ENCODE measurements around the gene RPN1. TPM values are rescaled to one million over a fixed set of nuclear protein-coding genes. Genes with fewer than 3 reads are reported as not detected.
"Not testable (repeated sequence)": the region's sequence is repeated elsewhere in the genome, so short reads cannot be mapped to it uniquely, and the experiment has no call there.

Gene RPN1
- total RNA-seq, 1 donor from 2014 or later, result 86.3 TPM

GRCh38 chr3:128598884-128599664, 51.5 kb downstream of the RPN1 start:
- TF ChIP-seq, protein P1, sequence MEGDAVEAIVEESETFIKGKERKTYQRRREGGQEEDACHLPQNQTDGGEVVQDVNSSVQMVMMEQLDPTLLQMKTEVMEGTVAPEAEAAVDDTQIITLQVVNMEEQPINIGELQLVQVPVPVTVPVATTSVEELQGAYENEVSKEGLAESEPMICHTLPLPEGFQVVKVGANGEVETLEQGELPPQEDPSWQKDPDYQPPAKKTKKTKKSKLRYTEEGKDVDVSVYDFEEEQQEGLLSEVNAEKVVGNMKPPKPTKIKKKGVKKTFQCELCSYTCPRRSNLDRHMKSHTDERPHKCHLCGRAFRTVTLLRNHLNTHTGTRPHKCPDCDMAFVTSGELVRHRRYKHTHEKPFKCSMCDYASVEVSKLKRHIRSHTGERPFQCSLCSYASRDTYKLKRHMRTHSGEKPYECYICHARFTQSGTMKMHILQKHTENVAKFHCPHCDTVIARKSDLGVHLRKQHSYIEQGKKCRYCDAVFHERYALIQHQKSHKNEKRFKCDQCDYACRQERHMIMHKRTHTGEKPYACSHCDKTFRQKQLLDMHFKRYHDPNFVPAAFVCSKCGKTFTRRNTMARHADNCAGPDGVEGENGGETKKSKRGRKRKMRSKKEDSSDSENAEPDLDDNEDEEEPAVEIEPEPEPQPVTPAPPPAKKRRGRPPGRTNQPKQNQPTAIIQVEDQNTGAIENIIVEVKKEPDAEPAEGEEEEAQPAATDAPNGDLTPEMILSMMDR (IDR thresholded peaks at IDR 0.05; ENCODE audit: borderline replicate concordance), result no peak
- H3K9me3 ChIP-seq (replicated peaks), result no peaks in the 10 kb centered on the region
- DNase-seq, result no peak
- no peaks in the 10 kb centered on the region for H3K36me3 ChIP-seq
- intact Hi-C loops (cut with micrococcal nuclease), result no loop called here
- no peaks in the 10 kb centered on the region for H3K4me1 ChIP-seq
- no peak overlapping the region for H3K27ac ChIP-seq (replicated peaks)
- no peak overlapping the region for H3K4me3 ChIP-seq
- H3K27me3 ChIP-seq (ENCODE audit: low read depth), result no peaks in the 10 kb centered on the region

GRCh38 chr3:128597900-128598299, 52.7 kb downstream of the RPN1 start:
- H3K9me3 ChIP-seq (replicated peaks), result no peaks in the 10 kb centered on the region
- TF ChIP-seq, protein P1 (IDR thresholded peaks at IDR 0.05; ENCODE audit: borderline replicate concordance), result no peak
- no peak for DNase-seq
- H3K27me3 ChIP-seq (ENCODE audit: low read depth), result no peaks in the 10 kb centered on the region
- intact Hi-C loops (cut with micrococcal nuclease), result no loop called here
- no peaks in the 10 kb centered on the region for H3K36me3 ChIP-seq
- H3K4me3 ChIP-seq, result no peak overlapping the region
- H3K27ac ChIP-seq (replicated peaks), result no peak overlapping the region
- H3K4me1 ChIP-seq, result no peaks in the 10 kb centered on the region

DNA sequence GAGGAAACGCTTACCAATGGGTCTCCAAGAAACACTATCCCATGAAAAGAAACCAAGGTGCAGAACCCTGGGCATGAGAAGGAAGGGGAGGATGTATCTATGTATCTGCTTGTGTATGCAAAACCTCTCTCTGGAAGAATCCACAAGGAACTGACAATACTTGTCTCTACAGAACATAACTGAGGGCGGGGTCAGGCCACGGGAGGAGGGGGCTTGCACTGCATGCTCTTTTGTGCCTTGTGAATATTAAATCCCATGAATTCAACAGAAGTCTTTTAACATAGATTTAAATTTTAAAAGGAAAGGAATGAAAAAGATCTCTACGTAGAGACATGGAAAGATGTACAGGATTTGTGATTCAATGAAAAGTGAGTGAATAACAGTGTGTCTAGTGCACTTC, 57.8 kb downstream of the RPN1 start:
- TF ChIP-seq, protein P1 (IDR thresholded peaks at IDR 0.05; ENCODE audit: borderline replicate concordance), result no peak
- Histone ChIP-seq H3K4me1 (no peaks in the 10 kb centered on the region), H3K4me3 (no peak overlapping the region), H3K36me3 (no peaks in the 10 kb centered on the region), H3K27me3 (ENCODE audit: low read depth) (peaks cover 7% of the 10 kb centered on the region), H3K9me3 (replicated peaks) (peaks cover 9% of the 10 kb centered on the region), H3K27ac (replicated peaks) (no peak overlapping the region)
- DNase-seq, result no peak
- intact Hi-C loops (cut with micrococcal nuclease), result no loop called here

DNA sequence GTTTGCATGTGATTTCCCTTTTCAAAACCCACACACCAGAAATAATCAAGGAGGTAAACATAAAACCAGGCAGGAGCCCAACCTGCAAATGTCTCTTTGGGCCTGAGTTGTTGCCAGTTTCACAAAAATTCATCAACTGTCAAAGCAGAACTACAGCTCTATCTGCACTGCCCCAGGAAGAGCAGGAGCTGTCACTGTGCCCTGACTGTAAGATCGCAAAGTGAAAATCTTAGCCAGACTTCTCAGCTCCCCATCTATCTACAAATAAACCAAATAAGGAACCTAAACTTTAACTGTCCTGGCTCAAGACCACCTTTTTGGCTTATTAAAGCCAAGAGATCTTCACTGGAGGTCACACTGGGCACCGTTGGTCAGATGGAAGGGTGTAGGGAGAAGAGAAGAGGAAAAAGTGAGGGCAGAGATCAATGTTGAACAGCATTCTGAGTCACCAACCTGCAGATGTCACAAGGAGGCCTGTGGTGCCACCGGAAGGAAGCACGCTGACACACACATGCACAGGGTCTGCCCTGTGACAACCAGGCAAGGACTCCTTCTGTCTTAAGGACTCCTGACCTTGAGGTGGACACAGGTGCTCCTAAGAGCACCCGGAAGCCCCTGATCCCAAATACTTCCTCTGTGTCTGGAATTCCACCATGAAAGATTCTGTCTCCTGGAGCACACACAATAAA, 58.7 kb downstream of the RPN1 start:
- no peak overlapping the region for H3K4me3 ChIP-seq
- TF ChIP-seq, protein P1 (IDR thresholded peaks at IDR 0.05; ENCODE audit: borderline replicate concordance), result no peak
- H3K27me3 ChIP-seq (ENCODE audit: low read depth), result peaks cover 7% of the 10 kb centered on the region
- no peak overlapping the region for H3K27ac ChIP-seq (replicated peaks)
- peaks cover 9% of the 10 kb centered on the region for H3K9me3 ChIP-seq (replicated peaks)
- H3K4me1 ChIP-seq, result no peaks in the 10 kb centered on the region
- no peaks in the 10 kb centered on the region for H3K36me3 ChIP-seq
- no peak for DNase-seq
- intact Hi-C loops (cut with micrococcal nuclease), result no loop called here

DNA sequence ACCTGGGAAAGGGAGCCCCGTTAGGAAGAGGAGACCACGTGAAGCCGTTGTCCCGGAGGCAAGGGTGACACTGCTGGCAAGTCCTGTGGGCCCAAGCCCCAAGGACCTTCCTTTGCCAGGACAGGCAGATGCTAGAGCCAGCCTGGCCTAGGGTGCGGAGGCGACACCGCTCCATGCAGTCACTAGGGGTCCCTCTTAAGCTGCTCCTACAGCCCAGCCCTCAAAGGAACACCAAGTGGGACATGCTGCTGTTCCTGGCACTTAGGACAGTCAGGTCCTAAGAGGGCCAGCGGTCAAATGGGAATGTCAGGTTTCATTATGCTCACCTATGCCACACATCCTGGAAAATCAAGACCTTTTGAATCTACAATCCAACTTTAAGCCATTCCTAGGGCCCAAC, 59.7 kb downstream of the RPN1 start:
- Histone ChIP-seq H3K4me3 (no peak overlapping the region), H3K9me3 (replicated peaks) (peaks cover 9% of the 10 kb centered on the region), H3K36me3 (no peaks in the 10 kb centered on the region), H3K27ac (replicated peaks) (no peak overlapping the region), H3K27me3 (ENCODE audit: low read depth) (peaks cover 7% of the 10 kb centered on the region), H3K4me1 (no peaks in the 10 kb centered on the region)
- DNase-seq, result no peak
- TF ChIP-seq, protein P1 (IDR thresholded peaks at IDR 0.05; ENCODE audit: borderline replicate concordance), result no peak
- intact Hi-C loops (cut with micrococcal nuclease), result no loop called here

GRCh38 chr3:128589985-128590384, 60.6 kb downstream of the RPN1 start:
- H3K4me1 ChIP-seq; H3K36me3 ChIP-seq; H3K9me3 ChIP-seq (replicated peaks); H3K27ac ChIP-seq (replicated peaks); H3K4me3 ChIP-seq; DNase-seq: not testable (repeated sequence)
- H3K27me3 ChIP-seq (ENCODE audit: low read depth), result peaks cover 14% of the 10 kb centered on the region
- intact Hi-C loops (cut with micrococcal nuclease), result loop anchor here (10.0 kb wide), 1 partner anchor 85 kb away; no protein-coding TSS in a partner anchor
